ENCODE results near the gene STUM. TPM values are rescaled to one million over a fixed set of nuclear protein-coding genes. Genes with fewer than 3 reads are reported as not detected.

The STUM gene
- total RNA-seq, 1 donor from 2014 or later, result 0.08 TPM

DNA sequence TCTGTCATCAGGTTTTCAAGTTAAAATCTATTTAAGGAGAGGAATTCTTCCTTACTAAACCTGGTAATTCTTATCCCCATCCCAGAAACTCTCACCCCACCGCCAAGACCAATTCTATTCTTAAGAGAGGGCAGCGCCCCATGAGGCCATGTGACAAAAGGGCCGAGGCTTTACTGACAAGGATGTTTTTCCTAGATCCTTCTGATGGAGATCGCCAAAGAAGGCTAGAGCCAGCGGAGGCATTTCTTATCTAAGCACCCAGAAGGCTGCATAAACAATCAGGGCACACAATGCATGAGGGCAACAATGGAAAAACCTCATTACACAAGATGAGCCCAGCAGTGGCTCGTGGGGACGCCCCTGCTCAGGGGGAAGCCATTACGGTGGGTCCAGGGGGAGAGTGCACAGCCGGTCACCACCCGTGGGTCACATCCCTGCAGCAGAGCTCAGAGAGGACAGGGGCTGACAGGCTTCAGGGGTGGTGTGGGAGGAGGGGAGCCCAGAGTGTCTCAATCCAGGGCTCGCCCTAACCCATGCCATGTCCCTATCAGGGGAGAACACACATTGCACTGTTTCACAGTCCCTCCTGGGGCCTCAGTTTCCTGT lies 101.8 kb downstream of the STUM start:
- Mint-ChIP-seq H3K4me3 (ENCODE audit: unreplicated experiment) (peak overlapping the region; percentile 51), H3K36me3 (ENCODE audit: low read depth, unreplicated experiment) (peaks cover 41% of the 10 kb centered on the region), H3K27me3 (ENCODE audit: unreplicated experiment) (peaks cover 27% of the 10 kb centered on the region), H3K4me1 (ENCODE audit: unreplicated experiment) (peaks cover 56% of the 10 kb centered on the region), H3K9me3 (ENCODE audit: unreplicated experiment) (no peaks in the 10 kb centered on the region), H3K27ac (ENCODE audit: unreplicated experiment) (peak overlapping the region; percentile 99)
- TF ChIP-seq, protein P1, sequence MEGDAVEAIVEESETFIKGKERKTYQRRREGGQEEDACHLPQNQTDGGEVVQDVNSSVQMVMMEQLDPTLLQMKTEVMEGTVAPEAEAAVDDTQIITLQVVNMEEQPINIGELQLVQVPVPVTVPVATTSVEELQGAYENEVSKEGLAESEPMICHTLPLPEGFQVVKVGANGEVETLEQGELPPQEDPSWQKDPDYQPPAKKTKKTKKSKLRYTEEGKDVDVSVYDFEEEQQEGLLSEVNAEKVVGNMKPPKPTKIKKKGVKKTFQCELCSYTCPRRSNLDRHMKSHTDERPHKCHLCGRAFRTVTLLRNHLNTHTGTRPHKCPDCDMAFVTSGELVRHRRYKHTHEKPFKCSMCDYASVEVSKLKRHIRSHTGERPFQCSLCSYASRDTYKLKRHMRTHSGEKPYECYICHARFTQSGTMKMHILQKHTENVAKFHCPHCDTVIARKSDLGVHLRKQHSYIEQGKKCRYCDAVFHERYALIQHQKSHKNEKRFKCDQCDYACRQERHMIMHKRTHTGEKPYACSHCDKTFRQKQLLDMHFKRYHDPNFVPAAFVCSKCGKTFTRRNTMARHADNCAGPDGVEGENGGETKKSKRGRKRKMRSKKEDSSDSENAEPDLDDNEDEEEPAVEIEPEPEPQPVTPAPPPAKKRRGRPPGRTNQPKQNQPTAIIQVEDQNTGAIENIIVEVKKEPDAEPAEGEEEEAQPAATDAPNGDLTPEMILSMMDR (IDR thresholded peaks at IDR 0.05; ENCODE audit: unreplicated experiment), result peak; percentile 38
- DNase-seq (ENCODE audit: low spot score), result peak; percentile 53

DNA sequence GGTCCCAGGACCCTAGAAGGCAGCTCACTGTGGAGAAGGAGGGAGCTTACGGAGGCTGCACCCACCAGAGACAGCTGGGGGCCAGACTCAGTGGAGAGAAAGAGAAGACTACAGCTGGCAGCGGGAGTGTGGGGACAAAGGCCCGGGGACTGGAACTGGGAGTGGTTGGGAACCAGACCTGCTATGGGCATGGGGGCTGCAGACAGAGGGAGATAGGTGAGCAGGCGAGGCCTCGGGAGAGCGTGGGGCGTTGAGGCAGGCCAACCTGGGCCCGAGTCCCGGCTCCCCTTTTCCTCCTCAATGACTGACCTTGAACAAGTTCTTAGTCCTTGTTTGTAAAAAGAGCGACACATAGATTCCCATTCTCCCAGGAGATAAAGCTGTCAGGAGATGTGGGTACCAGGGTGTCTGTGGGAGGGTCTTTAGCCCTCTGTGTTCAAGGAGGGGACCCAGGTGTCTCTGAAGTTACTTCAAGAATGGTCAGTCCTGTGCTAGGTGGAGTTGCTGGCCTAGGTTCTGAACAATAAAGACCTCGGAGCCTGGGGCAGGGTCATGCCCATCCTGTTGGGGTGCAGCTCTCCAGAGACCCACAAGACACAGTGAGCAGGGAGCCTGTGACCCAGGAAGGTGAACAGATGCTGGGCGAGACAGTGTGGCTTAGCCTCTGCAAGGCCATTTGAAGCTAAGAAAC lies 102.6 kb downstream of the STUM start:
- DNase-seq (ENCODE audit: low spot score), result no peak
- peaks cover 59% of the 10 kb centered on the region for H3K4me1 Mint-ChIP-seq (ENCODE audit: unreplicated experiment)

DNA sequence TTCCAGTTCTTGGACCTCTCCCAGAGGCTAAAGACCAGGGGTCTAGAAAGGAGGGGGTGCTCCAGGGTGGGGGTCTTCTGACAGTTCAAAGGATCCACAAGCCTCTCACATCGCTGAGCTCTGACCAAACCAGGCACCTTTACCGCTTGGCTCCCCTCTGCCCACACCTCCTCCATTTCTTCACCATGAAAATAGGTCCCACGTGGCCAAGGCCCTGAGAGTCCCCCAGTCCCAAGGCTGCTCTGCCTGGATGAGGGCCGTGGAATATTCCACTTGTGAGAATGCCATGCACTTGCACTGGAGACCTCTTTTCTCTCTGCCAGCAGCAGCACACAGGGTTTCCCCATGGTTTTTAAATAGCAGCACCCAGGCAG lies 103.2 kb downstream of the STUM start:
- no peak for DNase-seq (ENCODE audit: low spot score)
- TF ChIP-seq, protein P1 (IDR thresholded peaks at IDR 0.05; ENCODE audit: unreplicated experiment), result no peak
- H3K36me3 Mint-ChIP-seq (ENCODE audit: low read depth, unreplicated experiment), result peaks cover 30% of the 10 kb centered on the region
- no peak overlapping the region for H3K27ac Mint-ChIP-seq (ENCODE audit: unreplicated experiment)
- H3K4me3 Mint-ChIP-seq (ENCODE audit: unreplicated experiment), result no peak overlapping the region
- no peaks in the 10 kb centered on the region for H3K9me3 Mint-ChIP-seq (ENCODE audit: unreplicated experiment)
- H3K4me1 Mint-ChIP-seq (ENCODE audit: unreplicated experiment), result peaks cover 65% of the 10 kb centered on the region
- H3K27me3 Mint-ChIP-seq (ENCODE audit: unreplicated experiment), result peaks cover 22% of the 10 kb centered on the region

More for the DNA sequence above, 102.6 kb downstream of the STUM start:
- peaks cover 25% of the 10 kb centered on the region for H3K27me3 Mint-ChIP-seq (ENCODE audit: unreplicated experiment)
- TF ChIP-seq, protein P1 (IDR thresholded peaks at IDR 0.05; ENCODE audit: unreplicated experiment), result no peak
- no peaks in the 10 kb centered on the region for H3K9me3 Mint-ChIP-seq (ENCODE audit: unreplicated experiment)
- H3K36me3 Mint-ChIP-seq (ENCODE audit: low read depth, unreplicated experiment), result peaks cover 34% of the 10 kb centered on the region
- H3K27ac Mint-ChIP-seq (ENCODE audit: unreplicated experiment), result peak overlapping the region; percentile 99
- H3K4me3 Mint-ChIP-seq (ENCODE audit: unreplicated experiment), result peak overlapping the region; percentile 44

DNA sequence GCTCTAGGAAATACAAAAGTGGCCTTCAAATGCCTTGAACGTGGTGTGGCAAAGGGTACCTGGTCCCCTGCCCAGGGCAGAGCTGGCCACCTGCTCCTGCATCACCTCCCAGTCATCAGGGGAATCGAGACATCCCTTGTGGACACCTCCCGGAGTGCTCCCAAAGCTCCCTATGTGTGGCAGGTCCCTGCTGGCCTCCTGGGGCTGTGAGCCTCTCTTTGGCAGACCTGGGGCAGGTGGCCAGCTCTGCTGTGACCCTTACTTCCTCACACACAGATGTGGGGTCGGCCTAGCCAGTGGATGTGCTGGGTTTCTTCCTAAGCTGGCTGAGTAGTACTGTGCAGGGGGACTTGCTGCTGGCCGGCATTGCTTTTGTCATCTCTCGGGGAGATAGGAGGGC lies 104.0 kb downstream of the STUM start:
- H3K27me3 Mint-ChIP-seq (ENCODE audit: unreplicated experiment), result peaks cover 22% of the 10 kb centered on the region
- H3K27ac Mint-ChIP-seq (ENCODE audit: unreplicated experiment), result peak overlapping the region; percentile 57
- H3K4me3 Mint-ChIP-seq (ENCODE audit: unreplicated experiment), result no peak overlapping the region
- H3K9me3 Mint-ChIP-seq (ENCODE audit: unreplicated experiment), result no peaks in the 10 kb centered on the region
- TF ChIP-seq, protein P1 (IDR thresholded peaks at IDR 0.05; ENCODE audit: unreplicated experiment), result no peak
- peaks cover 73% of the 10 kb centered on the region for H3K4me1 Mint-ChIP-seq (ENCODE audit: unreplicated experiment)
- H3K36me3 Mint-ChIP-seq (ENCODE audit: low read depth, unreplicated experiment), result peaks cover 35% of the 10 kb centered on the region
- no peak for DNase-seq (ENCODE audit: low spot score)

DNA sequence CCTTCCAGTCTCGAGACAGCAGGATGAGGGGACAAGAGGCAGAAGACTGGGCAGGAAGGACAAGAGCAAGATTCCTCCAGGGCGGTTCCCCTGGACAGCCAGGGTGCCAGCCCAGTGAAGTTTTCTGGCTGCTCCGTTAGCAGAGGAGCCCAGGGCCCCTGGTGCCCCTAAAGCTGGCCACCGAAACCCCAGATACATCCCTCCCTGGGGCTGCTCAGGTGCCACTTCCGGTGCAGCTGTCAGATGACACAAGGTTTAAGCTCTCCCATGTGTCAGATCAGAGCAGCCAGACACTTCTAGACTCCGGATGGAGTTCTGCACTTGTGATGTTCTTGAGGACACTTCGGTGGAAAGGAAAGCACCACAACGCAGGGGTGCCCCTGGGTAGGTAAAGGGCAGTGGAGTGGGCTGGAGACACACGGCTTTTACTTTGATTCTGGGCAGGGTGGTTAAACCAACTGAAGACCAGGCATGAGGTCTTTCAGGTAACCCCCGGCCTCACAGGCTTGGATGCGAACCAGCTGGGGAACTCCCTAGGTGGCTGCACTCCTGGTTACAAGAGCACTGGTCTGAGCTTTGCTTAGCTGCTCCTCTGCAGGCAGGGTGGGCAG lies 104.9 kb downstream of the STUM start:
- Mint-ChIP-seq H3K4me3 (ENCODE audit: unreplicated experiment) (no peak overlapping the region), H3K27me3 (ENCODE audit: unreplicated experiment) (peaks cover 22% of the 10 kb centered on the region), H3K9me3 (ENCODE audit: unreplicated experiment) (no peaks in the 10 kb centered on the region), H3K27ac (ENCODE audit: unreplicated experiment) (peak overlapping the region; percentile 93), H3K4me1 (ENCODE audit: unreplicated experiment) (peaks cover 76% of the 10 kb centered on the region), H3K36me3 (ENCODE audit: low read depth, unreplicated experiment) (peaks cover 30% of the 10 kb centered on the region)
- TF ChIP-seq, protein P1 (IDR thresholded peaks at IDR 0.05; ENCODE audit: unreplicated experiment), result no peak
- no peak for DNase-seq (ENCODE audit: low spot score)

Measured in endothelial cell (in vitro differentiated cells).